Ascending aorta (tissue), 2 donors: ENCODE data around the gene CCDC121. TPM values are rescaled to one million over a fixed set of nuclear protein-coding genes. Genes with fewer than 3 reads are reported as not detected.

Experiments used
- DNase-seq, 2 donors: peaks; one replicate each; pipeline ENCODE4 v3.0.0-alpha.2; 2019; ENCODE audit warnings: low spot score in 2 of 2
- H3K27ac ChIP-seq, 2 donors: fragments of 200-600 bp; sonication (generic); one replicate each; pipeline ENCODE4 v1.5.1; 2016 to 2017; ENCODE audit warnings: mild to moderate bottlenecking in 1 of 2
- H3K27me3 ChIP-seq: fragments of 200-600 bp; sonication (generic); one replicate; pipeline ENCODE4 v1.5.1; 2017
- H3K36me3 ChIP-seq, 2 donors: fragments of 200-600 bp; sonication (generic); one replicate each; pipeline ENCODE4 v1.5.1; 2016
- H3K4me1 ChIP-seq, 2 donors: fragments of 200-600 bp; sonication (generic); one replicate each; pipeline ENCODE4 v1.5.1; 2016 to 2017; ENCODE audit warnings: mild to moderate bottlenecking in 1 of 2
- H3K4me3 ChIP-seq, 2 donors: fragments of 200-600 bp; sonication (generic); one replicate each; pipeline ENCODE4 v1.5.1; 2016 to 2017; ENCODE audit warnings: mild to moderate bottlenecking in 1 of 2
- H3K9me3 ChIP-seq, 2 donors: fragments of 200-600 bp; sonication (generic); one replicate each; pipeline ENCODE4 v1.5.1; 2016
- CTCF ChIP-seq, 3 experiments: fragments of 200-600 bp in 2 of 3; fragments of 450-650 bp in 1 of 3; sonication (generic) in 2 of 3; IDR thresholded peaks; one replicate each; pipeline ENCODE4 v1.5.1; 2016 to 2019; ENCODE audit warnings: antibody characterized with exemption in 3 of 3, mild to moderate bottlenecking in 1 of 3, moderate library complexity in 1 of 3
- intact Hi-C: fragments of 100-400 bp; cut with DNase I; formaldehyde crosslinking; loops from one replicate; pipeline ENCODE4 v1.15.1; 2023
- total RNA-seq: library from RNA; depleted of rRNA; stranded (reverse); fragments of >200 nt; gene quantifications from one replicate; pipeline ENCODE4 v1.1.0, GENCODE V29; 2016

The CCDC121 gene
- total RNA-seq, 1 donor from 2014 or later, result 8.0 TPM

- Histone ChIP-seq H3K27me3 (no peaks in the 10 kb centered on the region), H3K4me3 (no peak overlapping the region), H3K36me3 (peaks cover 0 to 11% of the 10 kb centered on the region in 2 donors), H3K9me3 (peaks cover 0 to 36% of the 10 kb centered on the region in 2 donors), H3K27ac (no peak overlapping the region), H3K4me1 (no peaks in the 10 kb centered on the region)
- intact Hi-C loops, result no loop called here
- DNase-seq, result no peak
- TF ChIP-seq CTCF (IDR thresholded peaks at IDR 0.05), result no peak
Measured at GRCh38 chr2:27593240-27593639, 35.6 kb downstream of the CCDC121 start.

- Histone ChIP-seq H3K9me3 (peaks cover 0 to 36% of the 10 kb centered on the region in 2 donors), H3K36me3 (peaks cover 0 to 11% of the 10 kb centered on the region in 2 donors), H3K4me3 (no peak overlapping the region), H3K27ac (no peak overlapping the region), H3K4me1 (no peaks in the 10 kb centered on the region), H3K27me3 (no peaks in the 10 kb centered on the region)
- TF ChIP-seq CTCF (IDR thresholded peaks at IDR 0.05), result no peak
- intact Hi-C loops, result no loop called here
- no peak for DNase-seq
Measured at GRCh38 chr2:27591745-27592144, 37.1 kb downstream of the CCDC121 start.

- no peaks in the 10 kb centered on the region for H3K36me3 ChIP-seq
- no peak for DNase-seq
- H3K27me3 ChIP-seq, result no peaks in the 10 kb centered on the region
- peaks cover 0 to 30% of the 10 kb centered on the region in 2 donors for H3K9me3 ChIP-seq
- TF ChIP-seq CTCF (IDR thresholded peaks at IDR 0.05), result no peak
- peaks cover 0 to 15% of the 10 kb centered on the region in 2 donors for H3K4me1 ChIP-seq
- no peak overlapping the region for H3K4me3 ChIP-seq
- no peak overlapping the region for H3K27ac ChIP-seq
- intact Hi-C loops, result no loop called here
Measured at GRCh38 chr2:27588308-27588707, 40.5 kb downstream of the CCDC121 start.

- TF ChIP-seq CTCF (IDR thresholded peaks at IDR 0.05), result no peak
- Histone ChIP-seq H3K27me3 (no peaks in the 10 kb centered on the region), H3K4me3 (no peak overlapping the region), H3K9me3 (peaks cover 0 to 30% of the 10 kb centered on the region in 2 donors), H3K36me3 (no peaks in the 10 kb centered on the region), H3K4me1 (peaks cover 0 to 17% of the 10 kb centered on the region in 2 donors), H3K27ac (no peak overlapping the region)
- intact Hi-C loops, result no loop called here
- no peak for DNase-seq
Measured at GRCh38 chr2:27587025-27587424, 41.8 kb downstream of the CCDC121 start.

- H3K4me1 ChIP-seq, result peaks cover 0 to 17% of the 10 kb centered on the region in 2 donors
- H3K9me3 ChIP-seq, result peaks cover 0 to 17% of the 10 kb centered on the region in 2 donors
- intact Hi-C loops, result no loop called here
- DNase-seq, result no peak
- TF ChIP-seq CTCF (IDR thresholded peaks at IDR 0.05), result no peak
- H3K27ac ChIP-seq, result no peak overlapping the region
- no peak overlapping the region for H3K4me3 ChIP-seq
- no peaks in the 10 kb centered on the region for H3K27me3 ChIP-seq
- no peaks in the 10 kb centered on the region for H3K36me3 ChIP-seq
Measured at GRCh38 chr2:27584597-27584996, 44.2 kb downstream of the CCDC121 start.
